HL-60/S4 treated with retinoic acid at 250 ng/mL for 4 days and 3 days (cell line): ENCODE measurements around the gene WNT4.

Experiments
- in situ Hi-C: fragments of 300-500 bp; cut with MboI; formaldehyde crosslinking; loops from 2 replicates; pipeline ENCODE4 v1.7.0; 2022; ENCODE audit warnings: low sequenced_read_pairs

Gene WNT4

DNA sequence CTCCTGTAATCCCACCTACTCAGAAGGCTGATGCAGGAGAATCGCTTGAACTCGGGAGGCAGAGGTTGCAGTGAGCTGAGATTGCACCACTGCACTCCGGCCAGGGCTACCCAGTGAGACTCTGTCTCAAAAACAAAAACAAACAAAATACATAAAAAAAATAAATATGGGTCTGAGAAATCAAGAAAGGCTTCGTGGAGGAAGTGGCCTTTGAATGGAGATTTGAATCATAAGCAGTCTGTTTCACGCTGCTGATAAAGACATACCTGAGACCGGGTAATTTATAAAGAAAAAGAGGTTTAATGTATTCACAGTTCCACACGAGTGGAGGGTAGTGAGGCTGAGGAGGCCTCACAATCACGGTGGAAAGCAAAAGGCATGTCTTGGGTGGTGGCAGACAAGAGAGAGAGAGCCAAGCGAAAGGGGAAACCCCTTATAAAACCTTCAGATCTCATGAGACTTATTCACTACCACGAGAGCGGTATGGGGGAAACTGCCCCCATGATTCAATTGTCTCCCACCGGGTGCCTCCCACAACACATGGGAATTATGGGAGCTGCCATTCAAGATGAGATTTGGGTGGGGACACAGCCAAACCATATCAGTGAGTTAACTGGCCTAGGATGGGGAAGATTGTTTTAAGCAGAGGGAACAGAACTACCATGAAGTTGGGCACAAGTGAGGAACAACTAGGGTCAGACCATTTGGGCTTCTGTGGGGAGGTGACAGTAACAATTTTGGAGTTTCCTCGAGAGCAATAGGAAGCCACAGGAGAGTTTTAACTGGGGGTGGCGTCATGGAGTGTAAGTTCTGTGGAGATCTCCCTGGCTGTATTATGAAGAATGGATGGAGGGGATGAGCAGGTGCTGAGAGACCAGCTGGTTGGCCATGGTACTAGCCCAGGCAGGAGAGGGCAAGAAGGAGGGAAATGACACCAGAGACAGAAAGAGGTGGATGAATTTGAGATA is 22.2 kb upstream of the WNT4 start:
- in situ Hi-C loops = no loop called here

DNA sequence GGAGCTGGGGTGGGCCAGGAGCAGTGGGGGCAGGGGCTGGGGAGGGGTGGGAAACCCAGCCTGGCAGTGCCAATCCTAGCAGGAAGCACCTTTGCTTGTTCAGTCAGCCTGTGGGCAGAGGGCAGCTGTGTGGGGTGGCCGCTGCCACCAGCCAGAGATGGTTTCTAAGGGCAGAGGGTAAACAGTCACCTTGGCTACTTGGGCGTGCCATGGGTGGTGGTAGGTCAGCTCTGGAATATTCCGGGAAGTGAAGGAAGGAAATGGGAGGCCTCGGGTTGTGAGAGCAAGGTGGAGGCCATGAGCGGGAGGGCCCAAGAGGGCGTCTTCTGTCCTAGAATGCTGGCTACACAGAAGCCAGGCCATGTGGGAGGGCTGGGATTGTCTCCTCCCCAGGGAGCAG is 20.7 kb upstream of the WNT4 start:
- in situ Hi-C loops = no loop called here

DNA sequence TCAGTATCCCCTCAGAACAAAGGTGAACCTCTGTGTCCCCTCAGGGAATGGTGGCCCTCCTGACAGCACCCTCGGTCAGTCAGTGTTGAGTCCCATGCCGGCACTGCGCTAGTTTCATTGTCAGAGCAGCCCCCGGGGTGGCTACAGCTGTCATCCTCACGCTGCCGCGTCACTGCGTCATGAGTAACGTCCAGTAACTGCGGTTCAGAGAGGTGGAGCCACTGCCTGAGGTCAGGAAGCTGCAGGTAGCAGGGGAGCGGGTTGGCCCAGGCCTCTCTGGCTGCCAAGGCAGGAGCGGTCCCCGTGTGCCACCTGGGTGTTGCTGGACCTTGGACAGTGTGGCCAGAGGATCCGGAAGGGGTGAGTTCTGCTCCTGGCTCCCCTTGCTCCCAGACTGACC is 20.2 kb upstream of the WNT4 start:
- in situ Hi-C loops = no loop called here

DNA sequence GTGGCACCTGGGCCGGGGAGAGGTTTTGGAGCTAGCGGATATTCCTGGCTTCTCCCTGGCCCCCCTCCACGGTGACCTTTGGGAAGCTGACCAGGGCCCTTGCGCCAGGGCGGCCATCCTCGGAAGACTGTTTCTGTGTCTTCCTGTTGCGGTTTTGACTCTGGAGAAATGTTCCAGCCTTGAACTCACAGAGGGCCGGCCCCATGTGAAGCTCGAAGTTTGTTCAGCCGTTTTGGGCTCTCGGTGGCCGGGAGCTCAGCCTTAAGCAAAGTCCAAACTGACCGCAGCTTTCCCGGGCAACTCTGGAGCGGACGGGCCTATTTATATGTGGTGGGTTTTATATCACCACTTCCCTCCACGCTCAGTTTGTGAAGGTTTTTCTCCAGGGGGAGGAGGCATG is 17.0 kb upstream of the WNT4 start:
- in situ Hi-C loops = no loop called here

DNA sequence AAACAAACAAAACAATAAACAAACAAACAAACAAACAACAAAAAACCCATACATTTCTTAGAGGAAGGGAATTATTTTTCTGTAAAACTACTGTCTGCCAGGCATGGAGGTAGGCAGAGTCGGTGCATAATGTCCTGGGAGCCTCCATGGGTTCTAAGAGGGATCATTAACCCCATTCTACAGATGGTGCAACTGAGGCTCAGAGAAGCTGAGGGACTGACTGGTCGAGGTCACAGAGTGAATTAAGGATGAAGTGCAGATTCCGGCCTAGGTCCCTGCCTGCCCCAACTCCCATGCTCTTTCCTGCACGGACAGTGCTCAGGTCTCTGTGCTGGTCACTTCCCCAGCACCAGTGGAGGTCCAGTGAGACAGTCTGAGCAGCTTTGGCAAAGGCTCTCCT is 15.8 kb upstream of the WNT4 start:
- in situ Hi-C loops = no loop called here

DNA sequence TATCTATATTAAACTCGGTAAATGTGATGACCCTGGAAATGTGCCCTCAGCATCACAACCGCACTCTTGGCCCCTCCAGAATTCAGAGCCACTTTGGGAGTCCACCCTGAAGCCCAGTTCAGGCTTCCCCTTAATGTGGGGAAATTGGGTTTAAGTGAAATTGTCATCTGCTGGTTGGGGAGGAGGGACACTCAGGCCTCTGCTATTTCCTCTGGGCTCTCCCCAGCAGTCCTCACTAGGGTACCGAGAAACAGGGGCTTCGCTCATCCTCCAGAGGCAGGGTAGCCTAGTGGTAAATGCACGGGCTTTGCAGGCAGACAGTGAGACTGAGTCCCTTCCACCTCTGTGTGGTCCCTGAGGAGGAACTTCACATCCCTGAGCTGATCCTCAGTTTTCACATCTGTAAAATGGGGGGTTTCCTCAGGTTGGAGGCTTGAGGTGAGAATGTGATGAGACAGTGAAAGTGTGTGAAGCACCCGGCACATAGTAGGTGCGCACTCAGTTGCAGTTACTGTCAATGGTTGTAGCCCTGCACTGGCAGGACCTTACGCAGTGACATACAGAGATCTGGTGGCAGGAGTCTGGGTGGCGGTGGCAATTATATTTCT is 14.6 kb upstream of the WNT4 start:
- in situ Hi-C loops = no loop called here

DNA sequence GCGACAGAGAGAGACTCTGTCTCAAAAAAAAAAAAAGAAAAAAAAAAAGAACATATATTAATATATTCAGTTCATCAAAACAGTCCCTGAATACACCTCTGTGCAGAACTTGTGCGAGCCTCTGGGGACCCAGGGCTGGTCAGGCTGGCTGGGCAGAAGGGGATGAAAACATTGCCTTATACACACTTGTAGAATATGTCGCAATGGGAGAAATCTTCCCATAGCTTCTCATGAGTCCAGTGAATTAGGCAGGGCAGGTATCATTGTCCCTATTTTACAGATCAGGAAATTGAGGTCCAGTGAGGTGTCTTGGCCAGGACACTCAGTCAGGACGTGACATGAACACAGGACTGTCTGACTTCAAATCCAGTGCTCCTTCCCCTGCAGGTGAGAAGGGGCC is 12.6 kb upstream of the WNT4 start:
- in situ Hi-C loops = no loop called here

DNA sequence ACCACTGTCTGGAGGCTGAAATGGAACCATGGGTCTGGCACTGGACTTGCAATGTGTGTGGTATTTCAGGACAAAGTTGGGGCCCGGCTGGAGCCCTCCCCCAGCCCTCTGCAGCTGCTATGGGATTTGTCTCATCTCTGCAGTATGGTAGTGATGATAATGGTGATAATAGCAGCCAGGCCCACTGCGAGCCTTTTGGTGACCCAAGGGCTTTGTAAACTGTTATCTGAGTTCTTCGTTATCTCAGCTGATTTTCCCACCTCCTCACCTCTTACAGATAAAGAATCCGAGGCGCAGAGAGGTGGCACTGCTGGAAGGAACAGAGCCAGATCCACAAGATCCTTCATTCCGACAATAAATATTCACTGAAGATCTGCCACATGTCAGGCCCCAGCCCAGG is 11.7 kb upstream of the WNT4 start:
- in situ Hi-C loops = no loop called here

DNA sequence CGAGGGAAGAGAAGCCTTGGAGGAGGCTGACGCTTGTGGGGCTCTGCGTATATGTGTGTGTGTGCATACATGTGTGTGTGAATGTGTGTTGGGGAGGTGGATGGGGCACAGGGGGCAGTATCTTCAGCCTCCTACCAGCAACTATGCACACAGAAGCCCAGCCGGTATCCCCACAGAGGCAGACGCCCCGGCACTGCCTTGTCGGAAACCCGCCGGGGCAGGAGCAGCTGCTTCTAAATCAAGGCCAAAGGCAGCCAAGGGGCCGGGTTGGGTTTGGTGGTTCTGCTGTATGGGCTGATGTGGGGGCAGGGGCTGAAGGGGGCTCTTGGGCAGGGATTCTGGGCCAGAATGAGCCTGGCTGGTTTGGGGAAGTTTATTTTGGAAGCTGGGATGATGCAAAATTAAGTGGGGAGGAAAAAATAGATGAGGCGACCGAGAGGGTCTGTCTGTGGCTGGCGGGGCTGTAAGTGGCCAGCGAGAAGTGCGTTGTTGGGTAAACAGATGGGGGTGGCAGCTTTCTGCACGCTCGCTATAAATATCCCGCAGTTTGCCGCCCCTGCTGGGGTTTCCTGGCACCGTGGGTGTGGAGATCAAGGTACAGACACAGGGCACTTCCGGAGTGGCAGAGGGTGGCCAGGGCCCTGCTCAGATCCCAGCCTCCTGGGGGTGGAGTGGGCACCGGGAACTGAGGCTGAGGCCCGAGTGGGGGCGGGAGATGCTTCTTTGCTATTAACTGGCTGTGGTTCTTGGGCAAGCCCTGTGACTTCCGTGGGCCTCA is 11.0 kb upstream of the WNT4 start:
- in situ Hi-C loops = no loop called here

DNA sequence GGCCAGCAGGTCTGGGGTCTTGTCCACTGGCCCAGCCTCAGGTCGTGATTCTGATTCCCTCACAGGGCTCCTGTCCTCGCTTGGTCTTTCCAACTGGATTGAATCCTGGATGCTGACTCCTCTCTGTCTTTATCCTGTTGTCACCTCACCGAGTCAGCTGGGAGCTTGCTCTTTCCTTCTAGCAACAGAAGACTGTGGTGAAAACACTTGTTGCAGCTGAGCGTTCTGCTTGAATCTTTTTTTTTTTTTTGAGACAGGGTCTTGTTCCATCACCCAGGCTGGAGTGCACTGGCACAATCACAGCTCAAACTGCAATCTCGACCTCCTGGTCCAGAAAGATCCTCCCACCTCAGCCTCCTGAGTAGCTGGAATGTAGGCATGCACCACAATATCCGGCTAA is 8.0 kb upstream of the WNT4 start:
- in situ Hi-C loops = no loop called here

DNA sequence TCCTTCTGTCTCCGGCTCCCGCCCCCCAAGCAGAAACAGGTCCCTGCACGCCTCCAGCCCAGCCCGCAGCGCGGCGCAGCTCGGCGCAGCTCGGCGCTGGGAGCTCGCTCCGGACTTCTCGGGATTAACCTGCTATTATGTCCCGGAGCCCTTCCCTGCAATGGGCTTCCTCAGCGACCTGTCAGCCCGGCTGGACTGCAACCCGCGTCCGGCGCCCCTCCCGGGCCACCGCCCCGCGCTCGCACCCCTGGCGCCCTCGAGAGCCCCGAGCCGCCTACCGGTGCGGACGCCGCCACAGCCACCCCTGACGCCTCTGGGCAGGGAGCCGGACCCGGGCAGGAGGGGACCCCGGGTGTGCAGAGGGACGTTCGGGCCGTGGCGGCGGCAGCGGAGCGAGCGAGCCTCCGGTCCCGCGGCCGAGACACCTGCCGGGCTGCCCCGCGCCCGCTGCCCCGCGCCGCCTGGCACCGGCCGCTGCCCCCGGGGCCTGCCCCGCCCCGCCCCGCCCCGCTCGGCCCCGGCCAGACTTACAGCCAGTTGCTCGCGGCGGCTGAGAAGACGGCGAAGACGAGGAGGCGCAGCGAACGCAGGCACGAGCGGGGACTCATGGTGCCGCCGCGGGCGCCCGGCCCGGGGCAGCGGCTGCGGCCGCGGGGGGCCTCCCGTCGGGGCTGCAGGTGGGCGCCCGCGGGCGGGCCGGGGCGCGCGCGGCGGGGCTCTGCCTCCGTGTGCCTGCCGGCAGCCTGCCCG is 407 bp downstream of the WNT4 start:
- in situ Hi-C loops = no loop called here

DNA sequence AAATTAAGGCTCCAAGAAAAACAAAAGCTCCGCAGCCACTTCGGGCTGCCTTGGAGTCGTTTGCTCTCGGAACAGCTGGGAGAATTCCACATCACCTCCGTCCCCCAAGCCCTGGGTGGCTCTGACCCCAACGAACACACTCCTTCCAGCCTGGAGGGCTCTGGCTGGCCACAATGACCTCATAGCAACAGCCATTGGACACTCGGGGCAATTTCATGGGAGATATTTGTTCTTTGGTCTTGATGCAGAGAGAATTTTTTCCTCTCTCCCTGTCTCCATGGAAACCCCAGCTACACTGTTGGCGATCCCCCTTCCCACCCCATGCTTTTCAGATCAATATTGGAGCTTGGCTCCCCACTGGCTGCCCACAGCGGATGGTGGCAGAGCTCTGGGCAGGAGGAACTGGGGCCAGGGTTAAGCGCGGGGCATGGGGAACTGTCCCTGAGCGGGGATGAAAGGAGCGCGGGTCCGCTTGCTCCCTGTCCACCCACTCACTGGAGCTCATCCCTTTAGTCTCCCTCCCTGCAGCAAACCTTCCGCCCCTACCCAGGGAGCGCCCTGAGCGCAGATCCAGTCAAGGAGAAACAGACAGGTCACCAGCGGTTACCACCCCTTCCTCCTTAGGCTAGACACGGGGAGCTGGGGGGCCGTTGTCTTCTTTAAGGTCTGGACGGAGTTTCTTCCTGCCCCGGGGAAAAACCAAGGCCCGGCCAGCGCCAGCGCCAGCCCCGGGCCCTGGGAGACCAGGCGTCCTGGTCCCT is 1.2 kb downstream of the WNT4 start:
- in situ Hi-C loops = no loop called here

DNA sequence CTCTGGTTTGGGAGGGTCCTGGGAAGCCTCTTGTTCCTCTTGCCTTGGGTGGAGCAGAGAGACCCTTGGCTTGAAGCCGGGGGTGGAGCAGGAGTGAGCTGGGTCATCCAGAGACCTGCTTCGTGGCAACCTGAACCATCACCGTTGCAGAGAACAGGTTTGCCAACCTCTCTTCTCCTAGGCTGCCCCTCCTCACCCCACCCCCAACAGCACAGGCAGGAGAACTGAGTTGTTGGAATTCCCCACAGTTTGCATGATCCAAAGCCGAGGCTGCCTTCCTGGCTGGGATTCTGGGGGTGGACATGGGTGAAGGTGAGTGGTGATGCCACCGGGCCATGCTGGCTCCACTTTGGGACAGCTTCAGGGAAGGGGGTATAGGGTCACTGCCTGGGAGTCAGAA is 2.2 kb downstream of the WNT4 start:
- in situ Hi-C loops = no loop called here

DNA sequence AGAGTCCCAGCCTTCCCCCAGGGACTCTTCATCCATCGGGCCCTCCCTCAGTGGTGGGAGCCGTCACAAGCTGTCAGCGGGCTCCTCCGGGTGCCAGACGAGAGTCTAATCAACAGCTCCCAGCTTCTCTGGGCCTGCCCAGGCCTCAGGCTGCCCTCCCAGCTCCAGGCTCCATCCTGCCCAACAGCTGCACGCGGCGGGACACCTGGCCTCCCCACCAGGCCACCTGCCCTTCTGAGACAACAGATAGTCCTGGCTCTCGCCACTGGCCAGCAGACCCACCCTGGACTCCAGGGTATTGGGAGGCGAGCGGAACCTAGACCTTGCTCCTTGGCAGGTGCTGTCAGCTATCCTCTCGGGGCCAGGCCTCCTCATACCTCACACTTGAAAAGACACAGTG is 3.1 kb downstream of the WNT4 start:
- in situ Hi-C loops = loop anchor here (10.0 kb wide), 1 partner anchor 275 kb away; no protein-coding TSS in a partner anchor

DNA sequence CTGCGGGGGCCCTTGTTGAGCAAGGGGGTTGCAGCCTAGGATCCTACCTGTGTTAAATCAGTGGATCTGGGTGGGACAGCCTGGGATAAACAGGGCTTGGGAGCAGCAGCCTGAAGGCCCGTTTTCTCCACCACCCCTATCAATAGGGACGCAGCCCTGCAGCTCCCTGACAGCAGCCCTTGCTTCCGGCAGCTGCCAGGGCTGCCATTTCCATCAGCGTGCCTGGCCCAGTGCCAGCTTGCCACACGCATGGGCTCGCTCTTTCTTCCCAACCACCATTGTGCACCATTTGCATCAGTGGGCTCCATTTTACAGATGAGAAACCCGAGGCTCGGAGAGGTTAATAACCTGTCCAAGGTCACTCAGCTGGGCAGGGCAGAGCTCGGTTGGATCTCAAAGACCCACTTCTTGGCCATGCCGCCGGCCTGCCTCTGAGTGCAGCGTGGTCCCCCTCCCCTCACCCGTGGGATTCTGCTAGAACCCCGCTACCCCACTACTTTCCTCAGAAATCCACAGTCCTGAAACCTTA is 3.8 kb downstream of the WNT4 start:
- in situ Hi-C loops = loop anchor here (10.0 kb wide), 1 partner anchor 276 kb away; no protein-coding TSS in a partner anchor

DNA sequence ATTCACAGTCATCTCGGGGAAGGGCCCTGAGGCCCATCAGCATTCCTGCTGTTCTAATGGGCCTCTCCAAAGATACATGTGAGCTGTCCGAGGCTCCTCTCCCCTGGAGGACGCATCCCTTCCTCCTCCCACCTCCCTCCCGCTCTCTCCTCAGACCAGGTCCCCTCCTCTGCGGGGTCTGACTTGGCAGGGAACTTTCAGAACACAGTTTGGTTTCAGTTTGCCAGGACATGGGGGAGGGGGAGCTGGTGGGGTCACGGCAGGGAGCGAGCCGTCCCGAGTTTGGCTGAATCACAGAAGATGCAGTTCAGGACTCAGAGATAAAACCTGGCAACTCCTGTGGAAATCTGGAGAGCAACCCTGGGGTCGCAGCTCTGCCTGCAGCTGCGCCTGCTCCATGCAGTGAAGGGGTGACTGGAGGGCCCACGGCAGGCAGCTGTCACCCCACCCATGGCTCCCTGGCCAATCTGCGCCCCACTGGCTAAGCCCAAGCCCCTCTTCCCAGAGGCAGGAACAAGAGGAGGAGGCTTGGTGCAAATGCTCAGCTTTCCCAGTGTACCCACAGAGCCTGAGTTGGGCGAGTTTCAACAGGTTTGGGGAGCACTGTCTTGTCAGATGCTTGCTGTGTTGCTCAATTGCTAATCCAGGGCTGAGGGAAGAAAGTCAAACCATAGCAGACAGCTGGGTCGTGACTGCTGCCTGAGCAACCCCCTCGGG is 5.7 kb downstream of the WNT4 start:
- in situ Hi-C loops = loop anchor here (10.0 kb wide), 1 partner anchor 278 kb away; no protein-coding TSS in a partner anchor

DNA sequence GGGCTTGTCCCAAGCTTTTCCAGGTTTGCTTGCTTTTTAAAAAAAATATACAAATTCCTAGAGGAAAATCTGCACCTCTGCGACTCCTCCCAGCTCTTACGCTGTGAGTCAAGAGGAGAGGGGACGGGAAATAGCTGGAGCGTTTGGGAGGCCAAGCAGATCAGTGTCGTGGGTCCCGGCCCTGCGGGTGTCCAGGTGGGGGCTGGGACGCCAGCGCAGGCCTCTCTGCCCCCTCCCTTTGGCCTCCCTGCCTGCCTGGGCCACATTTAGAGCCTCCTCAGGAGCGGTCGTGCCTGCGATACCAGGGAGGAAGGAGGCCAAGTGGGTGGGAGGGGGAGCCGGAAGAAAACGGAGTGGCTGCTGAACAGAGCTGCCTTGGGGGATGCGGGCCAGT is 9.0 kb downstream of the WNT4 start:
- in situ Hi-C loops = loop anchor here (10.0 kb wide), 1 partner anchor 281 kb away; no protein-coding TSS in a partner anchor

DNA sequence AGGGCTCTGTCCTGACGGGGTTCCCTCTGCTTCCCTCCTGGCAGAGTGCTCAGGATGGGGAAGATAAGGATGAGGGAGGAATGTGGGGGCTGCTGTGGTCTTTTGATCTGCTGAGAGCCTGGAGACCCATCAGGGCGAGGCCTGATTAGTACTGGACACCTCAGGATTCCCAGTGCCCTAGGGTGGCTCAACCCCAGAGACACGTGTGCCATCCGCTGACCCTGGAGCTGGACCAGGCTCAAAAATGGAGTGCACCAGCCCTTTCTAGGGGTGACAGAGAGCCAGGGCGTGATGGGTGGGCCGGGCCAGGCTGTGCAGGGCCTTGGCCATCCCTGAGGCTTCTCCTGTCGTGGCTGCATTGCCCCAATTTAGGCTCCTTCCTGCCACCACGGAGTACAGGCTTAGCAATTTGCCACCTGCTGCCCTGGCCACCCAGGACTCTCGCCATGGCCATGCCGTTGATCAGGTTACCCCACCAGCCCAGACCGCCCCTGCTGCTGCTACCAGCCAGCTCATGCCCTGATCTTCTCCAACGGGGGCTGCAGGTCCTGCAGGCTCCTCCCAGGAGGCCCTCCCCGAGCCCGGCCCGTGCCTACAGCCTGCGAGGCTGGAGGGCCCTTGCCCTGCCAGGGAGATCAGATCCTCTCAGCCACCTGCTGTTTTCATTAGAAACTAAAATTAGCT is 9.5 kb downstream of the WNT4 start:
- in situ Hi-C loops = loop anchor here (10.0 kb wide), 1 partner anchor 281 kb away; no protein-coding TSS in a partner anchor
